ENCODE results near the gene IDI2.

Gene IDI2

GRCh38 chr10:1007583-1007982 is 18.1 kb downstream of the IDI2 start:
- TF ChIP-seq ZFX (IDR thresholded peaks at IDR 0.05) (no peak), CTCF (conservative IDR thresholded peaks at IDR 0.05) (no peak)
- H3K27ac ChIP-seq = no peak overlapping the region

- TF ChIP-seq ZFX (IDR thresholded peaks at IDR 0.05) = no peak
- no peak for TF ChIP-seq CTCF (conservative IDR thresholded peaks at IDR 0.05)
- H3K27ac ChIP-seq = no peak overlapping the region
These were observed 19.1 kb downstream of the IDI2 start for GRCh38 chr10:1006573-1006972.

GRCh38 chr10:1003884-1004670 is 21.6 kb downstream of the IDI2 start:
- H3K27ac ChIP-seq = no peak overlapping the region

GRCh38 chr10:1002425-1003006 is 23.1 kb downstream of the IDI2 start:
- no peak overlapping the region for H3K27ac ChIP-seq

More at GRCh38 chr10:1003884-1004670, 21.6 kb downstream of the IDI2 start:
- TF ChIP-seq ZFX (IDR thresholded peaks at IDR 0.05) (no peak), CTCF (conservative IDR thresholded peaks at IDR 0.05) (no peak)

GRCh38 chr10:997266-998022 is 28.2 kb downstream of the IDI2 start:
- no peak overlapping the region for H3K27ac ChIP-seq
- TF ChIP-seq CTCF (conservative IDR thresholded peaks at IDR 0.05) (no peak), ZFX (IDR thresholded peaks at IDR 0.05) (no peak)

More at GRCh38 chr10:1002425-1003006, 23.1 kb downstream of the IDI2 start:
- TF ChIP-seq ZFX (IDR thresholded peaks at IDR 0.05) = no peak
- no peak for TF ChIP-seq CTCF (conservative IDR thresholded peaks at IDR 0.05)

GRCh38 chr10:996031-996430 is 29.6 kb downstream of the IDI2 start:
- no peak overlapping the region for H3K27ac ChIP-seq
- TF ChIP-seq ZFX (IDR thresholded peaks at IDR 0.05) (no peak), CTCF (conservative IDR thresholded peaks at IDR 0.05) (no peak)

GRCh38 chr10:995559-995926 is 30.1 kb downstream of the IDI2 start:
- no peak overlapping the region for H3K27ac ChIP-seq
- no peak for TF ChIP-seq CTCF (conservative IDR thresholded peaks at IDR 0.05)
- TF ChIP-seq ZFX (IDR thresholded peaks at IDR 0.05) = no peak

Data from C4-2B (cell line).